Fibroblast of skin of right biceps (primary cell): Measurements from ENCODE around the gene PRSS35.
"Not testable (repeated sequence)": the region's sequence is repeated elsewhere in the genome, so short reads cannot be mapped to it uniquely, and the experiment has no call there.

ENCODE experiments used
- DNase-seq: peaks from one replicate; pipeline ENCODE4 v3.0.0-alpha.2; 2013

Gene PRSS35, protein sequence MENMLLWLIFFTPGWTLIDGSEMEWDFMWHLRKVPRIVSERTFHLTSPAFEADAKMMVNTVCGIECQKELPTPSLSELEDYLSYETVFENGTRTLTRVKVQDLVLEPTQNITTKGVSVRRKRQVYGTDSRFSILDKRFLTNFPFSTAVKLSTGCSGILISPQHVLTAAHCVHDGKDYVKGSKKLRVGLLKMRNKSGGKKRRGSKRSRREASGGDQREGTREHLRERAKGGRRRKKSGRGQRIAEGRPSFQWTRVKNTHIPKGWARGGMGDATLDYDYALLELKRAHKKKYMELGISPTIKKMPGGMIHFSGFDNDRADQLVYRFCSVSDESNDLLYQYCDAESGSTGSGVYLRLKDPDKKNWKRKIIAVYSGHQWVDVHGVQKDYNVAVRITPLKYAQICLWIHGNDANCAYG

DNA sequence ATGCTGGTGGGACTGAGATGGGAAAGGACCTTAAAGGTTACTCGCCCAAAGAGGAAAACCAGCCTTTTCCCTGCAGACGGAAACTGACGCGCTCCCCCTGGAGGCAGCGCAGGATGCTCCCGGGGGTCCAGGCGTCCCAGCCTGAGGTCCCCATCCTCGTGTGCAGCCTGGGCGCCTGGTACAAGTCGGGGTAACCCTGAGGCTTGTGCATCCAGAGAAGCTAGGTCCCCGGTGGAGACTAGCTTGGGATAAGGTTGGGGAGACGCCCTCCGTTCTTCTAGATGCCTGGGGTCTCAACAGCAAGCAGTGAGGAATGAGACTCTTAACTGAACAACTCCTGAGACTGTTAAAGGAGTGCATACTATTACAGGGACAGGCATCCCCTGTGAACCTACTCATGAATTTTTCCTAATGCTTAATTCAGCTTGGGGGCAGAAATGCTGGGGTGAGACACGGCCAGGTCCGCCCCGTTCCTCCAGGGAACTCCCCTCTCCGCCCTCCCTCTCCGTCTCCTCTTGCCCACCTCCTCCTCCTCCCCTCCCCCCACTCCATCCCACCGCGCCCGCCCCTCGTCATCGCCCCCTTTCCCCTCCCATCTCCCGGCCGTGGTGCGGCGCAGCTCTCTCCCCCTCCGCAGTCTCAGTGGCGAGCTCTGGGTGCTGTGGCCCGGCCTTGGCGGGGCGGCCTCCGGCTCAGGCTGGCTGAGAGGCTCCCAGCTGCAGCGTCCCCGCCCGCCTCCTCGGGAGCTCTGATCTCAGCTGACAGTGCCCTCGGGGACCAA lies at the start of gene PRSS35:
Gene PRSS35 (plus strand): TSS at position 634 of the 781 bp plus-strand sequence. CDS start 10,908 bp downstream, outside the sequence.
- DNase-seq = peak; percentile 44

DNA sequence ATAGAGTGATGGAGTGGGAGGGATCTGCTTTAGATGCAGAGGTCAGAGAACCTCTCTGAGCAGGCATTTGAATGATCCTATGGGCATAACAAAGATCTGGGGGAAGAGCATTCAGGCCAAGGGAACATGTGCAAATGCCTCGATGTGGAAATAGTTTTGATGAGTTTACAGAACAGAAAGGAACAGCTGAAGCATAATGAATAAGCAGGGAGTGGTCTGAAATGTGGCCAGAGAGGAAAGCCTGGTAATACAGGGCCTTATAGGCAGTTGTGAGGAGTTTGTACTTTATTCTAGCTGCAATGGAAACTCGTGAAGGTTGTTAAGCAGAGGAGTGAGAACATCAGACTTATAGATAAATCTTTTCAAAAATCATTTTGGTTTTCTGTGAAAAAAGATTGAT lies 48.4 kb upstream of the PRSS35 start:
- no peak for DNase-seq

DNA sequence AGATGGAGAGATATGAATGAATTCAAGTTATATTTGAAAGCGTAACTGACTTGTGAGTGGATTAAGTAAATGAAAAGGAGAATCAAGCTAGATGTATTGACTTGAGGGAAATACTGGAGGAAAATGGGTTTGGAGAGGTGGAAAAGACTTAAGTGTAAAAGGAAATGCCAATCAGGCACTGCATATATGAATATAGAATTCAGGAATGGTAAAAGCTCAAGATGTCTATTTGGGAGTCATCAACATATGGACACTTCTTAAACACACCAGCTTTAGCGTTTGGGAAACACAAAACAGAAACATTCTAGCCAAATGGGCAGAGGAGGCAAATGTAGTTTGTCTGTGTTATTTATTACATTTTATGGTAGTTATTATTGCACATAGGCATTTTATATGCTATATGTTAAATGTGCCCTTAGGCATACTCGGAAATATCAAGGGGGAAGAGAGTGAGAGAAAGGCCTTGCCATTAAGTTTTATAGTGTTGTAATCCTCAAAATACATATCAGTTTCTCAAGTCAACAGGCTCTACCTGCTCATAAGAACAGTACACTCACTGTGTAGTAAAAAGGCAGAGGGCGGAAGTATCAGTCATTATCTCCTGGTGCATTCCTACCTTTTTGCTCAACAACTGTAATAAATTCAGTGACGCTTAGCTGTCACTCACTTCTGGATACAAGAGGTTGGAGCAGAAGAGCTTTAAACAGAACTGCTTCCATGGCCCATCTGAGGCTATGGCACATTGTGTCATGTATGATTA lies 47.8 kb upstream of the PRSS35 start:
- no peak for DNase-seq

DNA sequence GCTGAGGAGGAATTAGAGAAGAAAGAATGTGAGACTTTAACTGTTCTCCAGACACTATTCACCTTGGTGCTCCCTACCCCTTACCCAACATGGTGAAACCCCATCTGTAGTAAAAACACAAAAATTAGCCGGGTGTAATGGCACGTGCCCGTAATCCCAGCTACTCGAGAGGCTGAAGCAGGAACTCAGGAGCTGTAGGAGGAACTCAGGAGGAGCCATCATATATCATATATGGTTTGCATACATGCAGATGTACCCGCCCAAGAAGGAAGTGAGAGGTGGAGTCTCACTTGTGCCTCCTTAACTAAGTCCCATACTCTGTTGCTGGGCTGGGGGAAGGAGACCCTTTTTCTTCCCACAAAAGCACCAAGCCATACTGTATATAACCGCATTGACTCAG lies 46.0 kb upstream of the PRSS35 start:
- no peak for DNase-seq

DNA sequence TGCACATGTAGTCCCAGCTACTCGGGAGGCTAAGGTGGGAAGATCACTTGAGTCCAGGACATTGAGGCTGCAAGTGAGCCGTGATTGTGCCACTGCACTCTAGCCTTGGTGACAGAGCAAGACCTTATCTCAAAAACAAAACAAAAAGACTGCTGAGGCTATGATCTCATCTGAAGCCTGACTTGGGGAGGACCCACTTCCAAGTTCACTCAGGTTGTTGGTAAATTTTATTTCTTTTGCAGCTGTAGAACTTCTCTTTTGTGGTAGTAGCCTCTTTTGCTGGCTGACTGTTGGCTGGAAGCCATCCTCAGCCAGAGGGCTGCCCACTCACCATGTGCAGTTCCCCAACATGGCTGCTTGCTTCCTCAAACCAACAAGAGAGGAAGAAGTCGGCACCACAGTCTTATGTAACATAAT lies 44.7 kb upstream of the PRSS35 start:
- no peak for DNase-seq

DNA sequence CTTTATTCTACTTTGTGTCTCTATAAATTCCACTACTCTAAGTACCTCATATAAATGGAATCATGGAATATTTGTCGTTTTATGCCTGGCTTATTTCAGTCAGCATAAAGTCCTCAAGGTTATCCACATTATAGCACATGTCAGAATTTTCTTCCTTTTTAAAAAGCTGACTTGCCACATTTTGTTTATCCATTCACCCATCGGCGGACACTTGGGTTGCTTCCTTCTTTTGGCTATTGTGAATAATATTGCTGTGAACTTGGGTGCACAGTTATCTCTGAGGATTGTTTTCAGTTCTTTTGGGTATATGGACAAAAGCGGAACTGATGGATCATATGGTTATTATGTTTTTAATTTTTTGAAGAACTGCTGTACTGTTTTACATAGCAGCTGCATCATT lies 42.3 kb upstream of the PRSS35 start:
- DNase-seq = no peak

DNA sequence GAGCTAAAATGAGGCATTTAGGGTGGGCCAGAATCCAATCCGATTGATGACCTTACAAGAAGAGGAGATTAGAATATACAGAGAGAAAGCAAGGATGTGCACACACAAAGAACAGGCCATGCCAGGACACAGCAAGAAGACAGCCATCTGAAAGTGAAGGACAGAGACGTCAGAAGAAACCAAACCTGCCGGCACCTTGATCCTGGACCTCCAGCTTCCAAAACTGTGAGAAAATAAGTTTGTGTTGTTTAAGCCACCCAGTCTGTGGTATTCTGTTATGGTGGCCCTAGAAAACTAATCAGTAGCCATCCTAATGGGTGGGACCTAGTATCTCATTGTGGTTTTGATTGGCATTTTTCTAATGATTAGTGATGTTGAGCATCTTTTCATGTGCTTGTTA lies 41.7 kb upstream of the PRSS35 start:
- DNase-seq = no peak

DNA sequence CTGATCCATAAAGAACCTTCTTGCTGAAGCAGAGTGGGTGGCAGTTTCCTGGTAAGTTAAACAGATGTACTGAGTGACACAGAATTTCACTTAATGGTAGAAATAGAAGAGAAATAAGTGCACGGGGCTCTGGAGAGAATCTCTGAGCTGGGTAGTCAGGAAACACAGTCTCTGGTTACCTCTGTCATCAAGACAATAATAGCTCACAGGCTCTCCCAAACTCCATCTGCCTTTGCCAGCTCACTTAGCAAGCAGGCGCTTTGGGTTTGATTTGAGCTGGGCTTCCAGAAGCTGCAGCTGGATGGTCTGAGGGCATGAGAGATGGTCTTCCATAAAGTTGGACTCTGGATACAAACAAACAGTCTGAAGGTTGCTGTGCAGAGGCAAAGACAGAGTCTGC lies 39.6 kb upstream of the PRSS35 start:
- DNase-seq = no peak

DNA sequence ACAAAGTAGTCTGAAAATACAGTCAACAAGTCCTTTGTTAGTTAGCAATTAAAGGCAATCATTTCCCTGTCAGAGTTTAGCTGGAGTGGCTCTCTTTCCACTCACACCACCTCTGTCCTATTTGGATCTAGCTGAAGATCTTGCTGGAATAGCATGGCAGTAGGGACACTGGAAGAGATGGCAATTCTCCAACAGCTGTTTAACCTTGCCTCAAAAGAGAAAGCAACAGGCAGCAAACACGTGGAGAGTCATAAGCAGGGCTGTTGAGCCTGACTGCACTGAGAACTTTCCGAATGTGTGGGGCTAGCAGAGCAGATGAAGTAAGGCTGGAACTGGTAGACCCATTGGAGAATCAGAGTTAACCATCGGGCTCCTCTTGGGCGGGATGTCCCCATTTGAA lies 38.0 kb upstream of the PRSS35 start:
- no peak for DNase-seq

DNA sequence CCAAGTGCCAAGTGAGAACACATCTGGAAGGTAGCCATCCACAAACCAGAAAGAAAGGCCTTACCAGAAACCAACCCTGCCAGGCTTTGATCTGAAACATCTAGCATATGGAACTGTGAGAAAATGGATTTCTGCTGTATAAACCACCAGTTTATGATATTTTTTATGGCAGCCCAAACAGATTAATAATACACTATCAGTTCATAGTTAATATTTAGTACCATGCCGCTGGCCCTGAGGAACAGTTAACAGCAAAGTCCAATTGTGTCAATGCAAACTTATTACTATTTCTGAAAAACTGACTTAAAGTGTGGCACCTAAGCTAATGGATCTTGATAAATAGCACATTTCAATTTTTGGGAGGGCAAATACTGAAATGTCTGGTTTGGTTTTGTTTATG lies 35.4 kb upstream of the PRSS35 start:
- DNase-seq = no peak

DNA sequence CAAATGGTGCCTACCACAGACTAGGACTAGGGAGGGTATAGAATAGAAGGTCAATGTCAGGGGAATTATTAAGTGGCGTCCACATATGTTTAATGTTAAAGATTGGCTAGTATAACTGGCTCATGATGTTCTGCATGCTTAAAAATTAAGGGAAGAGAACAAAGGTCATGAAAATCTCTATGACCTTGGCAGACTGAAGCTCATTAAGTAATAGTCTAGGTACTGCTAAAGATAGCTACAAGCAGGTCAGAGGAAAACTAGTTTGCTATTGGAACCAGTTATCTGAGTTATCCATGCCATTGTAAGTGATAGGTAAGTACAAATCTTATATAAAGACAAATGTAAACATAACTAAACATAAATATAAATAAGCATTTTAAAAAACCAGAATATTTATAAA lies 32.9 kb upstream of the PRSS35 start:
- no peak for DNase-seq

DNA sequence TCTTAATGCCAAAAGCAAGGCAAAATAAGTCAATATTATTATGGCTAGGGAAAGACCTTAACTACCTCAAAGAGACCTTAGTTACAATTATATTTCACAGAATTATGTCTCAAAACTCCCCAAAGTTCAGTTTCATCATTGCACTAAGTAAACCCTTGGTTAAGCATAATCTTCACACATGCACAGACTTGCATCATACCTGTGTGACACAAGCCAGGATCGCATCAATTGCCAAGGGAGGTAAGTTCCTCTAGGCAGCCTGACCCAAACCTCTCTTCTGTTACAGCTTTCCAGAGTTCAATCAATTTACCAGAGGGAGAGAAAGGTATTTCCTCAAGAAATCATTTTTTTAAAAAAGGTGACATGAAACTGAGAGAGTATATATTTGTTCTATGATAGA lies 31.9 kb upstream of the PRSS35 start:
- no peak for DNase-seq

DNA sequence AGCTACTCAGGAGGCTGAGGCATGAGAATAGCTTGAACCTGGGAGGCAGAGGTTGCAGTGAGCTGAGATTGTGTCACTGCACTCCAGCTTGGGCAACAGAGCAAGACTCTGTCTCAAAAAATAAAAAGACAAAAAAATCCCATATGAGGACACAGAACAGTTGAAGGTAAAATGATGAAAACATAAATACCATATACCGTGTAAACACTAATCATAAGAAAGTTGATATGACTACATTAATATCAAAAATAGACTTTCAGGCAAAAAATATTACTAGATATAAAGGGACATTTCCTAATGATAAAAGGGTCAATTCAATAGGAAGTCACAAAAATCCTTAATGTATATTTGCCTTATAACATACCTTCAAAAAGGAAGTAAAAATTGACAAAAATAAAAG lies 30.4 kb upstream of the PRSS35 start:
- not testable (repeated sequence) for DNase-seq

DNA sequence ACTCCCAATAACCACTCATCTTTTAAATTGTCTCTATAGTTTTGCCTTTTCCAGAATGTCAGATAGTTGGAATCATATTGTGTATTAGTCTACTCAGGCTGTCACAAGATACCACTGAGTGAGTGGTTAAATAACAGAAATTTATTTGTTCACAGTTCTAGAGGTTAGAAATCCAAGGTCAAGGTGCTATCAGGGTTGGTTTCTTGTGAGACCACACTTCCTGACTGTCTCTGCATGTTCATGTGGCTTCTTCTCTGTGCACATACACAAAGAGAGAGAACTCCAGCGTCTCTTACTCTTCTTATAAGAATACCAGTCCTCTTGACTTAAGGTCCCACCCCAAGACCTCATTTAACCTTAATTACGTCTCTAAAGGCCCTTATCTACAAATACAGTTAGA lies 23.9 kb upstream of the PRSS35 start:
- DNase-seq = no peak

DNA sequence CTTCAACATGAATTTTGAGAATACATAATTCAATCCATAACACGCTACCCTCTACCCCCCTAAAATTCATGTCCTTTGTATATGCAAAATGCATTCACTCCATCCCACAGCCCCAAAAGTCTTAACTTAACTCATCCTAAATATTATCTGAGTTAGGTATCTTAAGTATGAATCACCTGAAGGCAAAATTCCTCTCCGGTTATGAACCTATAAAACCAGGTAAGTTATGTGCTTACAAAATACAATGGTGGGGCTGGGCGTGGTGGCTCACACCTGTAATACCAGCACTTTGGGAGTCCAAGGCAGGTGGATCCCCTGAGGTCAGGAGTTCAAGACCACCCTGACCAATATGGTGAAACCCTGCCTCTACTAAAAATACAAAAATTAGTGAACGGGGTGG lies 23.5 kb upstream of the PRSS35 start:
- no peak for DNase-seq

DNA sequence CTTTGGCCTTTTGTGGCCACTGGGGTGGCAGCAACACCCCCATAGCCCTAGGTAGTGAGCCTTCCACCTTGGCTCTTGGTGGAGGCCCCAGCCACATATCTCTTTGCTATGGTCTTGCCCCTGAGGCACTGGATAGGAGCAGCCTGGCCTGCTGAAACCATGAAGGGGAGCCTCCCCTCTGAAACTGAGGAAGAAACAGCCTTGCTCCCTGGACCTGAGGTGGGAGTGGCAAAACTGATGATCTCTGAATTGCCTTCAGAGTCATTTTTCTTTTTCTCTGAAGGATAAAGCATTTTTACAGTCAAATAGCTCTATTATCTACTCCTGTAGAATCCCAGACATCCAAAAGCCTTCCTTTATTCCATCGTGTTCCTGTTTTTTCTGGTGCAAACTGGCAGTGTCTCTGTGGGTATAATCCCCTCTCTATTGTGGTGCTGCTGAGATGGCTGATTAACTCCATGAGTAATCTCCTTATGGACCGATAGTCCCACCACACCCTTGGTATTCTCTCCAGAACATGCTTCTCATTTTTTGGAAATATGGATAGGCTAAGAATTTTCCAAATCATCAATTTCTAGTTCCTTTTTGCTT lies 22.0 kb upstream of the PRSS35 start:
- DNase-seq = no peak

DNA sequence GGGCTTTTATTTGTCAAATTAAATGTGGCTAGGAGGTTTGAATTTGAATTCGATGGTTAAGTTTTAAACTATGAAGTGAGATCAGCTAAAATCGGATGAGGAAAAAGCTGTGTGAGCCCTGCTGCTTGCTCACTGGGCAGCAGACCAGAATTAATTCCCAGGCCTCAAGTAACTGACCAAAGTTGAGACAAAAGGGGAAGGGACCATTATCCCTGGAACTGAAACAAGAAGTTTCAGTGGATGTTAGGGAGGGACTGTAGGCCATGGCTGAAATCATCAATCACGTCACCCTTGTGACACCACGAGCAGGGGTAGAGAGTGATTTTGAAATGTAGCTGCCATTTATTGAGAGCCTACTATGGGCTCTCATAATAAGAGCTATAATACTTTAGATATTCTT lies 7.0 kb upstream of the PRSS35 start:
- no peak for DNase-seq

DNA sequence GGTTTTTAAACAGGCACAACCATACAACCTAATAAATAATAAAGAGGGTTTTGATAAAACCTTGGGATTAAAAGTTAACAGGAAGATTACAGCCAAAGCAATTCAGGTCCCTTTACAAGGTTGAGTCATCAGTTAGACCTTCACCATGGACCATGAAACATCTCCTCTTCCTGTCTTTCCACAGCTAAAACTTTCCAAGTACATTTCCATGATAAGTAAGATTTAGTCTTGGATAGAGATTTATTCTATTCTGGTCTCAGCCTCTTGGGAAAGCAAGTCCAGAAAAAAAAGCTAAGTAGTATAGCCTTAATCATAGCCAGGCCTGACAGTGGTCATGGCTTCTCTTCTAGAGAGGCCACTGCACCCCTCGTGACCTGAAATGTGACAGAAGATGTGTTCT lies 2.9 kb upstream of the PRSS35 start:
- peak; percentile 27 for DNase-seq

DNA sequence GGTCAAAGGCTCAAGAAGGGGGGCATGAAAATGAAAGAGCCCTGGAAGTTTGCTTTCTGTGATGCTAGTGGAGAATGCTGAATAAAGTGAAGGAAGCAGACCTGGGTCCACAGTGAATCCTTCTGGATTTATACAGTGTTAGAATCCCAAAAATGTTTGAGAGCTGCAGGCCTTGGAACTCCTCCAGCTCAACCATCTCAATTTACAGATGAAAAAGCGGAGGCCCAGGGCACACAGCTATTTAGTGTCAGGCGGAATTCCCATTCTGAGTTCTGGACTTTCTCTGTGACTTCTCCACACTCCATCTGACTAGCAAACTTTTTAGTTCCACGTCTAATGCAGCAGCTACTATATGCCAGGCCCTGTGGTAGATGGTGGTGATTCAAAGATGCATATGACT lies 1.5 kb upstream of the PRSS35 start:
- no peak for DNase-seq

DNA sequence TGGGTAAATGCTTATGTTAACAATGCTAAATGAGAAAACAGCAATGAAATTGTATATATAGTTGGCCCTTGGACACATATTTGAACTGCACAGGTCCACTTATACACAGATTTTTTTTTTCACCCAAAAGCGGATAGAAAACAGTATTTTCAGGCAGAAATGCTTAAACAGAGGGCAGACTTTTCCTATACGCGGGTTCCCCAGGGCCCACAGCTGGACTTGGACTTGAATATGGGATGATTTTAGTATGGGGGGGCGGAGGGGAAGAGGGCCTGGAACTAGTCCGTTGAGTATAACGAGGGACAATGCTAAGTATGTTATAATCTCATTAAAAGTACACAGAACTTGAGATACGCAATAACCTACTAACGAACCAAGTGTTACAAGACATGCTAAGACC lies 1.1 kb upstream of the PRSS35 start:
- DNase-seq = no peak

DNA sequence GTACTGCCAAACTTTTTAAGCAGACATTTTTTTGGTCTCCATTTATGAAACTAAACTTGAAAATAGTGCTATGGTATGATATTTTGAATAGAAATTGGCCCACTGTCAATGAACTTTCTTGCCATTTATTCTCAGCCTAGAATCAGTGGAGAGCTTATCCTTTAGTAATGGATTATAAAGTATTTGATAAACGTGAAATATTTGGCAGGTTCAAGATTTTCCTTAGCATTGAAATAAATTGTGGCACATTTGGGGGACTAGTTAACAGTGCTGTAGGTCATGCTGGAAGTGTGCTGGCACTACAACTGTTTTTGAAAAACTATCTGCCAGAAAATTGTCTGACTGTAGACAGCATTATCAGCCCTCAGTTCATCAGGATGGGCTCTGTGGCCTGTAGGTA lies 2.1 kb downstream of the PRSS35 start:
- DNase-seq = no peak

DNA sequence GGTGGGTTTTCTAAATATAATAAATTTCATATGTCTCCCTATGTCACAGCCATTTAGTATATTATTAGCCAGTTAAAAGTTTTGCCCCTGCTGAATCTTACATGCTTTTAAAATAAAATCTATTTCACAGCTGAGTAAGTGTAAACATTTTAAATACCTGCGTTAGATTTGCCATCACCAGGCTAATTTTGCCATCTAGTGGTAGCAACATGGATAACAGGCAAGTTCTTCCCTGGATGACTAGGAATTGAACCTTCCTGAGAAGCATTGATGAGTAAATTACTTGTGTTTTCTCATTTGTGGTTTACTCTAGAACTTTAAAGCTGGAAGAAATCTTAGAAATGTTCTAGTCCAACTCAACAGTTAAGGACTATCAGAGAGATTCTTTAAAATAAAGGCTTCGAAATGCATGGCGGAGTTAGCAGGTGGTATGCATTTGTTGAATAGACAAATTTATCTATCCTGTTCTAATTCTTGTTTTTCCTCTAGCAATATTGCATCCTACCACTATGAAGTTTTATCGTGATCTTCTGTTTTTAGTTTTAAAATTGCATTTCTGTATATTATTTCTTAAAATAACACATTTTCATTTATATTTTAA lies 2.6 kb downstream of the PRSS35 start:
- DNase-seq = peak; percentile 55

DNA sequence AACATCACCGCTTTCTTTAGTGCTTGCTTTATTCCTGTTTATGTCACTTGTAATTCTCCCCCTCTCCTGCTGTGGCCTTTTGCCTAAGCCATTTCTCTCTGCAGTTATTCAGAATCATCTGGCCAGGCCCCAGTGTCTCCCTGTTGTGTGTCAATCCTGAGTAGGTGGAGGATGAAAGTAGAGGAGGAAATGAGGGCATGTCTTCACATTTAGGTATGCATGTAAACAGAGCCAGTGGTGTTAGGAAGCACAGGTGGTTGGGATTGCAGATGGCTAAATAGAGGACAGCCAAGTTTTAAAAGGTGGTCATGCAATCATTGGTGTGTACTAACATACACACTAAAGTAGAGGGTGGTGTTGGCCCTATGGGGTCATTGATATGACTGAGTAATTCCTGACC lies 5.2 kb downstream of the PRSS35 start:
- DNase-seq = no peak
